Muscle layer of colon (tissue), 2 donors: Measurements from ENCODE around the gene FAM120AOS.

Source experiments
- H3K27ac ChIP-seq: one replicate; pipeline ENCODE4 v1.7.0; 2013; ENCODE audit warnings: low read depth, mild to moderate bottlenecking, low read length, moderate library complexity
- H3K27me3 ChIP-seq, 2 donors: one replicate each; pipeline ENCODE4 v1.7.0; 2013; ENCODE audit warnings: low read length in 2 of 2, mild to moderate bottlenecking in 2 of 2; ENCODE audit not compliant: insufficient read depth in 2 of 2, control insufficient read depth in 1 of 2
- H3K36me3 ChIP-seq: one replicate; pipeline ENCODE4 v1.7.0; 2013; ENCODE audit warnings: mild to moderate bottlenecking, low read length; ENCODE audit not compliant: insufficient read depth
- H3K4me1 ChIP-seq: one replicate; pipeline ENCODE4 v1.7.0; 2013; ENCODE audit warnings: mild to moderate bottlenecking, low read length; ENCODE audit not compliant: insufficient read depth
- H3K4me3 ChIP-seq, 2 donors: one replicate each; pipeline ENCODE4 v1.7.0; 2013; ENCODE audit warnings: low read length in 2 of 2, low read depth in 1 of 2, mild to moderate bottlenecking in 1 of 2, moderate library complexity in 1 of 2
- H3K9ac ChIP-seq: one replicate; pipeline ENCODE4 v1.7.0; 2013; ENCODE audit warnings: low read length
- H3K9me3 ChIP-seq: one replicate; pipeline ENCODE4 v1.7.0; 2013; ENCODE audit warnings: mild to moderate bottlenecking, low read length
- donor health status: abdominal sarcoma.
- donor health status: Adenocarcinoma of cecum.

FAM120AOS gene

GRCh38 chr9:93413530-93413929 is 39.9 kb downstream of the FAM120AOS start:
- H3K27me3 ChIP-seq = no peaks in the 10 kb centered on the region
- H3K27ac ChIP-seq = no peak overlapping the region
- no peaks in the 10 kb centered on the region for H3K9me3 ChIP-seq
- no peak overlapping the region for H3K4me3 ChIP-seq
- no peaks in the 10 kb centered on the region for H3K4me1 ChIP-seq
- H3K9ac ChIP-seq = no peak overlapping the region
- H3K36me3 ChIP-seq = no peaks in the 10 kb centered on the region

DNA sequence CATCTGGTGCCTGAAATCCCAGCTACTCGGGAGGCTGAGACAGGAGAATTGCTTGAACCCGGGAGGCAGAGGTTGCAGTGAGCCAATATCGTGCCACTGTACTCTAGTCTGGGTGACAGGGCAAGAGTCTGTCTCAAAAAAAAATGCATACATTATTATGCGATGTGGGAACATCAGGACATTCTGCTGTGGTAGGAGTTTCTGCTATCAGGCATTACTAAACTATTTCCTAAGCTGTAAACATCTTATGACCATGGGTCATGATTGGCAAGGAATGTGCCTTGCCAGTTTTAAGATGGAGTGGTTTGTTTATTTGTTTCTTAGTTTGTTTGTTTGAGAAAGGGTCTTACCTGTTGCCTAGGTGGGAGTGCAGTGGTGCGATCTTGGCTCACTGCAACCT is 47.0 kb downstream of the FAM120AOS start:
- Histone ChIP-seq H3K27ac (no peak overlapping the region), H3K4me1 (no peaks in the 10 kb centered on the region), H3K9ac (no peak overlapping the region), H3K27me3 (no peaks in the 10 kb centered on the region), H3K9me3 (no peaks in the 10 kb centered on the region), H3K36me3 (no peaks in the 10 kb centered on the region), H3K4me3 (no peak overlapping the region)

DNA sequence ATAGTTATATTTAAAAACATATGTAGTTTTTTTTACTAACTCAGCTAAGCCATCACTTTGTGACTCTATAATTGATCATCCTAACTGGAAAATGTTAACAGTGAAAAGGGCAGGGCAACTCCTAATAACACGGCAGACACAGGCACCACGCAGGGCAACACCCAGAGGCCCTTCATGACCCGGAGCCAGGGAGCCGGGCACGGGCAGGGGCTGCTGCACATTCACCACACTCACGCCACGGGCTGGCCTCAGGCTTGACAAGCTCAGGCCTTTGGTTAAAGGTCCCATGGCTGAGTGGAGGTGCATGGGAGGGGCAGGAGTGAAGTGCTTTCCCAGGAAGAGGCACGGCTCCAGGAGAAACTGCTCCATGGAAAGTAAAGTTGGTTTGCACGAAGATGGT is 54.9 kb downstream of the FAM120AOS start:
- H3K9me3 ChIP-seq = no peaks in the 10 kb centered on the region
- no peak overlapping the region for H3K9ac ChIP-seq
- H3K4me1 ChIP-seq = no peaks in the 10 kb centered on the region
- no peaks in the 10 kb centered on the region for H3K36me3 ChIP-seq
- H3K27ac ChIP-seq = no peak overlapping the region
- H3K27me3 ChIP-seq = no peaks in the 10 kb centered on the region
- H3K4me3 ChIP-seq = no peak overlapping the region

DNA sequence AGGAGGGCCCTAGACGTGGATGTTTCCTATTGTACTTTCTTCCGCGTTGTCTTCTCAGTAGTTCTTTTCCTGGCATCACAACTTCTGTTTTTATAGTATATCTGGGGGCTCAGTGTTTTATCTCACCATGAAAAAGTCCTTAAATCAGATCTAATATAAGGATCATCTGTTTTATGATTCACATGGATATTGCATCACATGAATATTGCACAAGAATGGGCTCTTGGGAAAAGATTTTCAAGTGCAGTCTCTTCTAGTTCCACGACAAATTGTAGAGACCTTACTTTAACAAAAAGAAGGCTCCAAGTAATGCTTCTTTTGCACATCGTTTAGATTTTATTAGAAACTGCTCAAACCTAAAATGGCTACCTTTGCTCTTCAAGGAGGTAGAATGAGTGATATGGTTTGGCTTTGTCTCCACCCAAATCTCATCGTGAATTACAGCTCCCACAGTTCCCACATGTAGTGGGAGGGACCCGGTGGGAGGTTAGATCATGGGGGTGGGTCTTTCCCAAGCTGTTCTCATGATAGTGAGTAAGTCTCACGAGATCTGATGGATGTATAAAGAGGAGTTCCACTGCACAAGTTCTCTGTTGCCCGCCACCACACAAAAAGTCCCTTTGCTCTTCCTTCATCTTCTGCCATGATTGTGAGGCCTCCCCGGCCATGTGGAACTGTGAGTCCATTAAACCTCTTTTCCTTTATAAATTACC is 55.6 kb downstream of the FAM120AOS start:
- no peak overlapping the region for H3K27ac ChIP-seq
- H3K27me3 ChIP-seq = no peaks in the 10 kb centered on the region
- H3K4me3 ChIP-seq = no peak overlapping the region
- H3K9ac ChIP-seq = no peak overlapping the region
- no peaks in the 10 kb centered on the region for H3K4me1 ChIP-seq
- no peaks in the 10 kb centered on the region for H3K36me3 ChIP-seq
- H3K9me3 ChIP-seq = no peaks in the 10 kb centered on the region
